Lower leg skin (tissue), 4 donors: ENCODE measurements around the gene APOC1. TPM values are rescaled to one million over a fixed set of nuclear protein-coding genes. Genes with fewer than 3 reads are reported as not detected.

Experiments used
- DNase-seq, 2 donors: peaks; one replicate each; pipeline ENCODE4 v3.0.0-alpha.2; 2019; ENCODE audit warnings: low spot score in 2 of 2
- H3K4me3 ChIP-seq: fragments of 200-600 bp; sonication (generic); 2 replicates; pipeline ENCODE4 v1.5.1; 2017; ENCODE audit warnings: mild to moderate bottlenecking, low read depth; ENCODE audit not compliant: poor library complexity, severe bottlenecking
- POLR2A ChIP-seq, 2 donors: fragments of 450-650 bp; IDR thresholded peaks; one replicate each; pipeline ENCODE4 v1.6.1; 2016 to 2017; ENCODE audit warnings: antibody characterized with exemption in 2 of 2, mild to moderate bottlenecking in 1 of 2, moderate library complexity in 1 of 2
- WGBS, 2 donors: methylation state at CpG; one replicate each; pipeline ENCODE4 v1.1.5; 2018; 5-methylcytosine and 5-hydroxymethylcytosine counted together
- intact Hi-C: fragments of 100-400 bp; cut with DNase I; formaldehyde crosslinking; loops from one replicate; pipeline ENCODE4 v1.15.0; 2023; ENCODE audit warnings: low total_unique reads
- total RNA-seq, 4 donors: library from RNA; depleted of rRNA; stranded (reverse); fragments of >200 nt; gene quantifications; one replicate each; pipeline ENCODE4 v1.1.0, GENCODE V29; 2016
- TF ChIP-seq, protein P1 (sequence below), 3 donors: fragments of 450-650 bp; IDR thresholded peaks; one replicate each; pipeline ENCODE4 v1.5.1; 2016; ENCODE audit warnings: antibody characterized with exemption in 3 of 3, mild to moderate bottlenecking in 3 of 3, moderate library complexity in 2 of 3

The APOC1 gene
- total RNA-seq, 4 donors from 2014 or later, result 17.1 to 35.5 (median 28.8) TPM

DNA sequence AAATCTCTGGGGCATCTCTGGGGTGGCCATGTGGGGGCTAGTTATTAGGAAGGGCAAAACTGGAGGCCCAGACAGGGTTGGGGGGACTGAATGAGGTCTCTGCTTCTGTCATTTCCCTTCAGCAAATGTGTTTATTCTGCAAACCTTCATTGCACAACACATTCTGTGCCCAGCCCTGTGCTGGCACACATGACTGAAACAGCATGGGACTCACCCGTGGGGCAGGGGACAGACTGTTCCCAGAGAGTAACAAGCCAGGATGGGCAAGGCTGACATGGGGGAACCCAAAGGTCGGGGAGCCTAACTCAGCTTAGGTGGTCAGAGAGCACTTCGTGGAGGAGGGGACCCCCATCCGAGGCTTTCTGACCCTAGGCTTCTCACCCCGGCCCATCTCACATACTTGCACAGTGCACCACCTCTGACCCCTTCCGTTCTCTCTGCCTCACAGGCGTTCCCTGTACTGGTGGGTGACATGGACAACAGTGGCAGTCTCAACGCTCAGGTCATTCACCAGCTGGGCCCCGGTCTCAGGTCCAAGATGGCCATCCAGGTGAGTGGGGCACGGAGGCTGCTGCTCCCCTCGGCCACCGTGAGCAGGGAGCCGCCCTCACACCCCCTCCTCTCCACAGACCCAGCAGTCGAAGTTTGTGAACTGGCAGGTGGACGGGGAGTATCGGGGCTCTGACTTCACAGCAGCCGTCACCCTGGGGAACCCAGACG lies 20.9 kb upstream of the APOC1 start:
- TF ChIP-seq POLR2A (IDR thresholded peaks at IDR 0.05), result no peak
- TF ChIP-seq, protein P1, sequence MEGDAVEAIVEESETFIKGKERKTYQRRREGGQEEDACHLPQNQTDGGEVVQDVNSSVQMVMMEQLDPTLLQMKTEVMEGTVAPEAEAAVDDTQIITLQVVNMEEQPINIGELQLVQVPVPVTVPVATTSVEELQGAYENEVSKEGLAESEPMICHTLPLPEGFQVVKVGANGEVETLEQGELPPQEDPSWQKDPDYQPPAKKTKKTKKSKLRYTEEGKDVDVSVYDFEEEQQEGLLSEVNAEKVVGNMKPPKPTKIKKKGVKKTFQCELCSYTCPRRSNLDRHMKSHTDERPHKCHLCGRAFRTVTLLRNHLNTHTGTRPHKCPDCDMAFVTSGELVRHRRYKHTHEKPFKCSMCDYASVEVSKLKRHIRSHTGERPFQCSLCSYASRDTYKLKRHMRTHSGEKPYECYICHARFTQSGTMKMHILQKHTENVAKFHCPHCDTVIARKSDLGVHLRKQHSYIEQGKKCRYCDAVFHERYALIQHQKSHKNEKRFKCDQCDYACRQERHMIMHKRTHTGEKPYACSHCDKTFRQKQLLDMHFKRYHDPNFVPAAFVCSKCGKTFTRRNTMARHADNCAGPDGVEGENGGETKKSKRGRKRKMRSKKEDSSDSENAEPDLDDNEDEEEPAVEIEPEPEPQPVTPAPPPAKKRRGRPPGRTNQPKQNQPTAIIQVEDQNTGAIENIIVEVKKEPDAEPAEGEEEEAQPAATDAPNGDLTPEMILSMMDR (IDR thresholded peaks at IDR 0.05), result no peak
- 90% methylated on average over 12 to 18 of the region's 18 CpGs for WGBS, 2 donors
- intact Hi-C loops, result no loop called here
- DNase-seq, result no peak
- no peak overlapping the region for H3K4me3 ChIP-seq

DNA sequence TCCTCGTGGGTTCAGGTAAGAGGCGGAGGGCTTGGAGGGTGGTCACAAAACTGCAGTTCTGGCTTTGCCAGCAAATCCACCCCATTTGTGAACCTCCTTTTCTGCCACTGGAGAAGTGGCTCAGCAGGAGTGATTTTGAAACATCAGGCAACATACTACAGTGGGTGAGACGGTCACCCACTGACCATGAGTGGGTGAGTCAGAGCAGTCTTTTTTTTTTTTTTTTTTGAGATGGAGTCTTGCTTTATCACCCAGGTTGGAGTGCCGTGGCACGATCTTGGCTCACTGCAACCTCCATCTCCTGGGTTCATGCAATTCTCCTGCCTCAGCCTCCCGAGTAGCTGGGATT lies 20.4 kb upstream of the APOC1 start:
- TF ChIP-seq POLR2A (IDR thresholded peaks at IDR 0.05), result no peak
- TF ChIP-seq, protein P1 (IDR thresholded peaks at IDR 0.05), result no peak
- WGBS, 2 donors, result 87 to 96% methylated on average over 6 of the region's 6 CpGs
- intact Hi-C loops, result no loop called here

DNA sequence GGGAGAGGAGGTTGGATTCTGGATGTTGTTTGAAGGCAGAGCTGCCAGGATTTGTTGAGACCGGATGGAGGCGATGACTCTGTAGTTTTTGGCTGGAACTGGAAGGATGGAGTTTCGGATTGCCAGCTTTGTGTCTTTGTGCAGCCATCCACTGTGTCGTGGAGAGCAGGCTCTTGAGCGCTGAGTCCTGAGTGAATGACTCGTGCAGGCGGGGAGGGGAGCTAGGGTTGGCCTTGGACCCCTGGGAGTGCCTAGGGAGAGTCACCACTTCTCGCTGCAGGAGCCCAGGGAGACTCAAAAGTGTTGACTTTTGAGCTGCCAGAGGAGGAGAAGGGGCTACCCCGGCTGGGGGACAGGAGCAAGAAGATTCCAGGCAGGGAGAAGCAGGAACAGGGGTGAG lies 19.5 kb upstream of the APOC1 start:
- 76 to 78% methylated on average over 9 of the region's 9 CpGs for WGBS, 2 donors
- no peak for DNase-seq
- TF ChIP-seq, protein P1 (IDR thresholded peaks at IDR 0.05), result no peak
- no peak for TF ChIP-seq POLR2A (IDR thresholded peaks at IDR 0.05)
- H3K4me3 ChIP-seq, result no peak overlapping the region
- intact Hi-C loops, result no loop called here

More for the DNA sequence above, 20.4 kb upstream of the APOC1 start:
- DNase-seq, result no peak
- no peak overlapping the region for H3K4me3 ChIP-seq

DNA sequence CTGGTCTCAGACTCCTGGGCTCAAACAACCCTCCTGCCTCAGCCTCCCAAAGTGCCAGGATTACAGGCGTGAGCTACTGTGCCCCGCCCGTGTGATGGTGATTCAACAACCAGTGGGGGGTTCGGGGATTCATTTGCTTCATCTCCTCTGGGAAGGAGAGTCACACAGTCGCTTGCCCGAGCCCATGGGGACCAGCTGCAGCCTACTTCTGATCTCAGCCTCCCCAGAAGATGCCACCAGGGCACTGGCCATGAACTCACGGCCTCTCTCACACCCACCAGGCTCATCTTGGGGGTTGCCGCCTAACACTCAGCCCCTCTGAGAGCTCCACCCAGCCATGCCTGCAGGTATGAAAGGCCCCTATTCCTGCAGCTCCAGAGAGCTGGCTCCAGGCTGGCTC lies 16.6 kb upstream of the APOC1 start:
- intact Hi-C loops, result no loop called here
- no peak for TF ChIP-seq POLR2A (IDR thresholded peaks at IDR 0.05)
- TF ChIP-seq, protein P1 (IDR thresholded peaks at IDR 0.05), result no peak
- WGBS, 2 donors, result 81 to 84% methylated on average over 8 of the region's 8 CpGs
- H3K4me3 ChIP-seq, result no peak overlapping the region
- DNase-seq, result no peak

DNA sequence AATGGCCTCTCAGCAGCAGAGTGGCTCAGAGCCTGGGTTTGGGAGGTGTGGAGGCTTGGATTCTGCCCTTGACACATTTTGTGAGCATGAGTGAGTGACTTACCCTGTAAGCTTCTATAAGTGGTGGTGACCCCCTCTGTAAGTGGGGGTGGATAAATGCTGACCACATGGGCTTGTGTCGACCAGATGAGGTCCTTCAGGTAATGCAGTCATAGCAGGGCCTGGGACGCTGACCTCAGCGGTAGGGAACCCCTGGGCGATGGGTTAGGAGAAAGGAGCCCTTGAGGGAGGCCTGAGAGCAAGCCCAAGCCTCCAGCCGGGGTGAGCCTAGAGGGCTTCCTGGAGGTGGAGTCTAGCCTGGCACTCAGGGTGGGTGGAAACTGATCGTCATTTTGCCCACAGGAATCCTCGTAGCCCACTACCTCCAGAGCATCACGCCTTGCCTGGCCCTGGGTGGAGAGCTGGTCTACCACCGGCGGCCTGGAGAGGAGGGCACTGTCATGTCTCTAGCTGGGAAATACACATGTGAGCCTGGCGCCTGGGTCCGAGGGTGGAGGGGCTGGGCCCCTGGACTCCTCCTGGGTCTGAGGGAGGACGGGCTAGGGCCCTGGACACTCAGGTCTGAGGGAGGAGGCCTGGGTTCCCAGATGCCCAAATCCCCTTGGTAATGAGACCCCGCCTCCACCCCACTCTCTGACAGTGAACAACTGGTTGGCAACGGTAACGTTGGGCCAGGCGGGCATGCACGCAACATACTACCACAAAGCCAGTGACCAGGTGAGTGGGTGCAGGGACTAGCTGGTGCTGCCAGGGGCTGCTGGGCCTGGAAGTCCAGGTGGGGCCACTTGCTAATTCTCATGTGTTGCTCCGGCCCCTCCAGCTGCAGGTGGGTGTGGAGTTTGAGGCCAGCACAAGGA lies 13.8 kb upstream of the APOC1 start:
- intact Hi-C loops, result loop anchor here (5.0 to 10.0 kb wide), 2 partner anchors 52 to 424 kb away; partner anchors contain the start of gene CKM
- no peak for DNase-seq
- 93 to 96% methylated on average over 17 to 19 of the region's 19 CpGs for WGBS, 2 donors
- H3K4me3 ChIP-seq, result no peak overlapping the region
- no peak for TF ChIP-seq POLR2A (IDR thresholded peaks at IDR 0.05)
- TF ChIP-seq, protein P1 (IDR thresholded peaks at IDR 0.05), result no peak
